Keratinocyte (primary cell): ENCODE measurements around the gene DOCK3.

Experiments used
- CTCF ChIP-seq, 3 experiments: IDR thresholded peaks in 1 of 3; conservative IDR thresholded peaks in 1 of 3; optimal IDR thresholded peaks in 1 of 3; 2 replicates in 2 of 3; 3 replicates in 1 of 3; pipeline versions ENCODE3 to v1.5.1; 2011; ENCODE audit warnings: low read length in 3 of 3, mild to moderate bottlenecking in 3 of 3, moderate library complexity in 2 of 3, control low read depth in 1 of 3, inconsistent platforms in 1 of 3; ENCODE audit not compliant: insufficient read depth in 2 of 3; ENCODE audit errors: extremely low read depth in 1 of 3
- EZH2 ChIP-seq: IDR thresholded peaks from one replicate; pipeline ENCODE4 v1.6.1; 2012; ENCODE audit warnings: inconsistent platforms, mild to moderate bottlenecking, low read length, moderate library complexity

- no peak for TF ChIP-seq CTCF (optimal IDR thresholded peaks at IDR 0.05 in 1 of 3, IDR thresholded peaks at IDR 0.05 in 1 of 3, conservative IDR thresholded peaks at IDR 0.05 in 1 of 3; ENCODE audit: extremely low read depth in 1 of 3, insufficient read depth in 2 of 3, low read length in 3 of 3)
- TF ChIP-seq EZH2: no peak
These were observed 620.9 kb downstream of the DOCK3 start for GRCh38 chr3:51295625-51296024.
